Subcutaneous adipose tissue (tissue), 4 donors: ENCODE data around the gene PPM1E. TPM values are rescaled to one million over a fixed set of nuclear protein-coding genes. Genes with fewer than 3 reads are reported as not detected.

ENCODE experiments used
- CTCF ChIP-seq: fragments of 450-650 bp; IDR thresholded peaks from one replicate; pipeline ENCODE4 v1.5.1; 2016; ENCODE audit warnings: low read depth, mild to moderate bottlenecking, control low read depth, antibody characterized with exemption, moderate library complexity
- total RNA-seq, 4 donors: library from RNA; depleted of rRNA; stranded (reverse); fragments of >200 nt; gene quantifications; one replicate each; pipeline ENCODE4 v1.1.0, GENCODE V29; 2016

The PPM1E gene
- total RNA-seq, 4 donors from 2014 or later, result 0.16 to 0.68 (median 0.22) TPM; not detected in 1

DNA sequence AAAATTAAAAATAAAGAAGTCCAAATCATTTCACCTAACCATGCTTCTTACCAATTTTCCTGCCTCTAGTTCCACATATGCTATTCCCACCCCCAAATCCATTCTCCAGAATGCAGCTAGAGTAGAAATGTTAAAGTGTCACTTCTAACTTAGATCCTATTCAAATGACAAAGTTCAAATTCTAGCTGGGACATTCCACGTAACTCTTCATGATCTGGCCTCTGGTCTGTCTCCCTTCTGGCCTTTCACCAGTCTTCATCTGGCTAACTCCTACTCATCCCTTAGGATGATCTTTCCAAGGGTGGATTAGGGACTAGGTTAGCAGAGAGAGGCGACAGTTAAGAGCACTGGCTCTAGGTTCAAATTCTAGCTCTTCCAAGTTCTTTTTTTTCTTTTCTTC is 253.1 kb downstream of the PPM1E start:
- no peak for TF ChIP-seq CTCF

DNA sequence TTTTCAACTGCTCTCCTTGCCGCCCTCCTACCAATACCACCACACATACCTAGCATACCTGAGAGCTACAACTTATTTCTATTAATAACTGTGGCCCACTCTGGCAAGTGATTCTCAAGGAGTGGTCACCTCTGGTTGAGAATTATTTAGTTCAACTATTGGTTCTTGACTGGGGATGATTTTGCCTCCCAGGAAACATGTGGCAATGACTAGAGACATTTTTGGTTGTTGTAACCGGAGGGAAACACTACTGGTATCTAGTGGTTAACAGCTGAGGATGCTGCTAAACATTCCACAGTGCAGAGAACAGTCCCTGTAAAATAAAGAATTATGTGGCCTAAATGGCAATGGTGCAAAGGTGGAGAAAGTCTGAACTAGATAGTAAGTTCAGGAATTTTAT is 254.4 kb downstream of the PPM1E start:
- peak; percentile 40 for TF ChIP-seq CTCF

- TF ChIP-seq CTCF, result no peak
Observed at GRCh38 chr17:59011975-59012374, 256.3 kb downstream of the PPM1E start.

GRCh38 chr17:59018019-59018418 is 262.4 kb downstream of the PPM1E start:
- no peak for TF ChIP-seq CTCF

DNA sequence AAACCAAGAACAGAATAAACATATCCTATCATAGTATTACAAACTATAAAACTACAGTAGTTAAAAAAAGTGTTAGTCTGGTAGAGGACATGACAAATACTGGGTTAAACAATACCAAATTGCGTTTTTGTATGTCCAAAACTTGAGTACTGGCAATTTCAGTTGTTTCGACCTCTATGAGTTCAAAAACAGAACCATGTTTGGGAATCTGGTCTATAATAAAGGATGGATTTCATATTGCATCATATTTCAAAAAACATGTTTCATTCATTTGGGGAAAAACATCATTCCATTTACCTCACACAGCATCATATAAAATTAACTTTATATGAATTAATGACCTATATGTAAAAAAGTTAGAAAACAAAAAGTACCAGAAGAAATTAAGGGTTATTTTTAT is 269.3 kb downstream of the PPM1E start:
- no peak for TF ChIP-seq CTCF

- no peak for TF ChIP-seq CTCF
Observed at GRCh38 chr17:59026176-59026939, 270.7 kb downstream of the PPM1E start.

DNA sequence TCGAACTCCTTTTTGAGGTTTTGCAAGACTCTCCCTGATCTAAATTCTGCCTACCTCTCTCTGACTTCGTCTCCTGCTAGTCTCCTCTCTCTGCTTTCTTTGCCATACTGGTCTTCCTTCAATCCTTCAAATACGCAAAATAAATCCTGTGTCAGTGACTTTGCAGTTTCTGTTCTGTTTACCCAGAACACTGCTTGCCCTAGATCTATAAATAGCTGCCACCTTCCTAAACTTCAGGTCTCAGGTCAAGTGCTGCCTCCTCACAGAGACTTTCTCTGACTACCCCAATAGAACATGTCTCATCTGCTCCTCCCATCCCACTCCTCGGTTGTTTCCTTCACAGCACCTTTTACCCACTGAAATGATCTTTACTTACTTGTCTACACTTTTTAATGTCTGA is 272.1 kb downstream of the PPM1E start:
- no peak for TF ChIP-seq CTCF
